IPS-NIHi11 (cell line): Measurements from ENCODE around the gene SARNP.

Experiments used
- DNase-seq: peaks from one replicate; pipeline ENCODE4 v3.0.0; 2012; ENCODE audit warnings: mixed read lengths, low spot score

SARNP gene

GRCh38 chr12:55742719-55743405, 74.7 kb downstream of the SARNP start, which contains the start of gene GDF11:
Gene GDF11 (plus strand): TSS chr12:55743122. CDS start chr12:55743317, 195 bp downstream.
- peak; percentile 85 for DNase-seq

GRCh38 chr12:55741931-55742680, 75.4 kb downstream of the SARNP start:
- DNase-seq = no peak

- DNase-seq = no peak
Observed at GRCh38 chr12:55739025-55739378, 78.5 kb downstream of the SARNP start.

- DNase-seq = peak; percentile 74
Observed at GRCh38 chr12:55738123-55739024, 79.2 kb downstream of the SARNP start.

GRCh38 chr12:55737581-55738122, 79.9 kb downstream of the SARNP start:
- no peak for DNase-seq

GRCh38 chr12:55736780-55737580, 80.5 kb downstream of the SARNP start:
- DNase-seq = peak; percentile 82

GRCh38 chr12:55736076-55736475, 81.4 kb downstream of the SARNP start:
- no peak for DNase-seq

- no peak for DNase-seq
Observed at GRCh38 chr12:55734595-55734994, 82.9 kb downstream of the SARNP start.

- no peak for DNase-seq
Observed at GRCh38 chr12:55733858-55734257, 83.7 kb downstream of the SARNP start.

- DNase-seq = no peak
Observed at GRCh38 chr12:55733021-55733555, 84.4 kb downstream of the SARNP start.

- no peak for DNase-seq
Observed at GRCh38 chr12:55732288-55732687, 85.2 kb downstream of the SARNP start.

- DNase-seq = no peak
Observed at GRCh38 chr12:55729819-55730818, 87.4 kb downstream of the SARNP start.

- peak; percentile 95 for DNase-seq
Observed at GRCh38 chr12:55728939-55729818, 88.3 kb downstream of the SARNP start, which contains the start of gene CD63. Gene CD63 (minus strand): TSS chr12:55729009. CDS start chr12:55728341, 668 bp downstream.

GRCh38 chr12:55728186-55728938, 89.2 kb downstream of the SARNP start:
- peak; percentile 68 for DNase-seq

- DNase-seq = no peak
Observed at GRCh38 chr12:55727643-55728185, 89.8 kb downstream of the SARNP start.

- no peak for DNase-seq
Observed at GRCh38 chr12:55726971-55727370, 90.6 kb downstream of the SARNP start.

GRCh38 chr12:55725556-55725955, 92.0 kb downstream of the SARNP start:
- no peak for DNase-seq

- no peak for DNase-seq
Observed at GRCh38 chr12:55724940-55725309, 92.6 kb downstream of the SARNP start.
